Activated CD8-positive, alpha-beta T cell treated with anti-CD3 and anti-CD28 coated beads for 36 hours (primary cell): ENCODE measurements around the gene SLX9. TPM values are rescaled to one million over a fixed set of nuclear protein-coding genes. Genes with fewer than 3 reads are reported as not detected.

Source experiments
- ATAC-seq: fragments of 200-7000 bp; cut with Tn5 transposase; one replicate; pipeline ENCODE4 v1.10.0; 2021; ENCODE audit warnings: mild to moderate bottlenecking, moderate library complexity
- CTCF ChIA-PET: fragments of 350-600 bp; sonication (Branson Sonifier 250); formaldehyde crosslinking; loops from one replicate; lab custom pipeline; 2021; ENCODE audit warnings: antibody characterized with exemption; lab: Charles Lee
- POLR2A ChIA-PET: fragments of 350-600 bp; sonication (Branson Sonifier 250); formaldehyde crosslinking; loops from one replicate; lab custom pipeline; 2021; ENCODE audit warnings: antibody characterized with exemption; lab: Charles Lee
- DNase-seq: peaks from one replicate; pipeline ENCODE4 v3.0.0-alpha.2; 2020
- H3K27ac Mint-ChIP-seq: one replicate; pipeline ENCODE4 v1.8.0; 2021; ENCODE audit warnings: mild to moderate bottlenecking, mixed read lengths
- H3K27me3 Mint-ChIP-seq: one replicate; pipeline ENCODE4 v1.8.0; 2021; ENCODE audit warnings: mixed read lengths
- H3K36me3 Mint-ChIP-seq: one replicate; pipeline ENCODE4 v1.8.0; 2021; ENCODE audit warnings: low read depth, mixed read lengths
- H3K4me1 Mint-ChIP-seq: one replicate; pipeline ENCODE4 v1.8.0; 2021; ENCODE audit warnings: low read depth, mixed read lengths
- H3K4me3 Mint-ChIP-seq: one replicate; pipeline ENCODE4 v1.8.0; 2021; ENCODE audit warnings: mild to moderate bottlenecking, moderate library complexity, mixed read lengths
- H3K9me3 Mint-ChIP-seq: one replicate; pipeline ENCODE4 v1.8.0; 2021; ENCODE audit warnings: mixed read lengths
- intact Hi-C: fragments of 100-400 bp; cut with micrococcal nuclease; formaldehyde crosslinking; loops from one replicate; pipeline ENCODE4 v1.10.0; 2022
- total RNA-seq, 2 experiments: library from RNA; stranded (reverse); gene quantifications; one replicate each; pipeline ENCODE4 v1.2.3, GENCODE V29; 2021
- TF ChIP-seq, protein P1 (sequence below): fragments of 200-600 bp; IDR thresholded peaks from one replicate; pipeline ENCODE4 v1.8.0; 2022; ENCODE audit warnings: antibody characterized with exemption, mild to moderate bottlenecking

Gene SLX9
- total RNA-seq, 2 experiments from 2014 or later = 76.0 to 76.5 TPM

DNA sequence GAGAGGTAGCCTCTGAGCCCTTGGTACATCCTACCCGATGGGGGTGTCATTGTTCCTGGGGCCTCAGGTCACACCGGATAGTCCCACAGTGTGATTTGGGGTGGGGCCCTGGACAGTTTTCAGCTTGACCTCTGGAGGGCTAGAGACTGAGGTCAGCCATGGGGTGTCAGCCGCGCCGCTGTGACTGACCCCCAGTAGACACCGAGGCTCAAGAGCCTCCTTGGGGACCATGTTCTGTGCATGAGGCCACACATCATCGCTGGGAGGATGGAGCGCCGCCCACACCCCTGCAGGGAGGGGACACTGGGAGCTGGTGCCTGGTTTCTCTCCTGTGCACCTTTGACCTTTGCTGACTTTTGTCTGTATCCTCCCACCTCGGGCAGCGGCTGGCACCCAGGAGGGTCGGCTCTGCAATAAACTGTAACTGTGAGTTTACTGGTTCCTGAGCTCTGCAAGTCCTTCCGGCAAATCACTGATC lies 41.8 kb upstream of the SLX9 start:
- ChIA-PET POLR2A (interaction anchor here (0.5 to 17.0 kb wide), 9 partner anchors 9 to 97 kb away, joined by 3 to 166 read pairs (median 5); partner anchors contain the start of genes PTTG1IP and SLX9), CTCF (interaction anchor here (1.0 to 7.3 kb wide), 7 partner anchors 10 to 240 kb away, joined by 3 to 83 read pairs (median 3); no protein-coding TSS in a partner anchor)
- ATAC-seq (no peak), DNase-seq (no peak)
- Mint-ChIP-seq H3K4me1 (peaks cover 13% of the 10 kb centered on the region), H3K4me3 (no peak overlapping the region), H3K27ac (no peak overlapping the region), H3K36me3 (peaks cover 39% of the 10 kb centered on the region), H3K27me3 (no peaks in the 10 kb centered on the region), H3K9me3 (no peaks in the 10 kb centered on the region)
- TF ChIP-seq, protein P1, sequence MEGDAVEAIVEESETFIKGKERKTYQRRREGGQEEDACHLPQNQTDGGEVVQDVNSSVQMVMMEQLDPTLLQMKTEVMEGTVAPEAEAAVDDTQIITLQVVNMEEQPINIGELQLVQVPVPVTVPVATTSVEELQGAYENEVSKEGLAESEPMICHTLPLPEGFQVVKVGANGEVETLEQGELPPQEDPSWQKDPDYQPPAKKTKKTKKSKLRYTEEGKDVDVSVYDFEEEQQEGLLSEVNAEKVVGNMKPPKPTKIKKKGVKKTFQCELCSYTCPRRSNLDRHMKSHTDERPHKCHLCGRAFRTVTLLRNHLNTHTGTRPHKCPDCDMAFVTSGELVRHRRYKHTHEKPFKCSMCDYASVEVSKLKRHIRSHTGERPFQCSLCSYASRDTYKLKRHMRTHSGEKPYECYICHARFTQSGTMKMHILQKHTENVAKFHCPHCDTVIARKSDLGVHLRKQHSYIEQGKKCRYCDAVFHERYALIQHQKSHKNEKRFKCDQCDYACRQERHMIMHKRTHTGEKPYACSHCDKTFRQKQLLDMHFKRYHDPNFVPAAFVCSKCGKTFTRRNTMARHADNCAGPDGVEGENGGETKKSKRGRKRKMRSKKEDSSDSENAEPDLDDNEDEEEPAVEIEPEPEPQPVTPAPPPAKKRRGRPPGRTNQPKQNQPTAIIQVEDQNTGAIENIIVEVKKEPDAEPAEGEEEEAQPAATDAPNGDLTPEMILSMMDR = no peak
- intact Hi-C loops = no loop called here

DNA sequence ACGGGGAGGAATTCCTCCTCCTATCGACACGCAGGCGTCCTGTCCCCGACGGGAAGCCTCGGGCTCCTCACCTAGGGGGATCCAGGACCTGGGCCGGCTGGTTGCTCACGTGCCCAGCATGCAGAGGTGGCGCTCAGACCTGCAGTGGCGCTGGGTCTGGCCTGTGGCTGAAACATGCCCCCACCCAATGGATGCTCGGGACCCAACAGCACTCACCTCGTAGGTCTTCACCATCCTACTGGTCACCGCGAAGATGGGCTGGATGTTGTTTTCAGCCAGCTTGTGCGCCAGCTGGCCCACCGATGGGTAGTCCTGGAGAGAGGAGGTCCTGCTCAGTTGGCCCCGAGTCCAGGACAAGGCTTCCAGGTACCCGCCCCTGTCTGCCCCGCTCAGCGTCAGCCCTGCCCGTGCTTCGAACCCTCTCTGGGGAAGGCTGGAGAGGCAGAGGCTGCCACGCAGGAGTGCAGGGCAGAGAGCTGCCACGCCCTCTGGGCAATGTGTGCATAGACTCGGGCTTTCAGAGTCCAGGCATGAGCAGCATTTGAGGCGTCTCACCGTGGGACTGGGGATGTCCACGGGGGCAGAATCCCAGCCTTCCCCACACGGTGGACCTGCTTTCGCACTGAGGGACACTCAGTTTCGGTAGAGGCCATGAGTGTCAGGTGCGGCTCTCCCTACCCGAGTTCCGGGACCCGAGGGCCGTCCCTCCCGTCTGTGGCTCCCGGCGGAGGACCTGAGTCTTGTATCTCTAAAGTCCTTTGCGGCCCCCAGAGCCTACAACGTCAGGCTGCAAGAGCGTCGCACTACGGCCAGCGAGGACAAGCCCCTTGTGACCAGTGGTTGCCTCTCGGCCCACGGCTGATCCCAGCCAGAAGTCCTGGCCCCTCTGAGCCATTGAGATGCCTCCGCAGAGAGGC lies 40.7 kb upstream of the SLX9 start:
- Mint-ChIP-seq H3K27ac (no peak overlapping the region), H3K4me3 (no peak overlapping the region), H3K4me1 (peaks cover 5% of the 10 kb centered on the region), H3K9me3 (no peaks in the 10 kb centered on the region), H3K36me3 (peaks cover 47% of the 10 kb centered on the region), H3K27me3 (no peaks in the 10 kb centered on the region)
- TF ChIP-seq, protein P1 = no peak
- no peak for ATAC-seq
- CTCF ChIA-PET = interaction anchor here (0.9 to 7.3 kb wide), 6 partner anchors 8 to 239 kb away, joined by 3 to 83 read pairs (median 3); no protein-coding TSS in a partner anchor
- DNase-seq = no peak
- intact Hi-C loops = no loop called here
- POLR2A ChIA-PET = interaction anchor here (0.8 to 17.0 kb wide), 4 partner anchors 8 to 19 kb away, joined by 4 to 166 read pairs (median 16); partner anchors contain the start of gene PTTG1IP

DNA sequence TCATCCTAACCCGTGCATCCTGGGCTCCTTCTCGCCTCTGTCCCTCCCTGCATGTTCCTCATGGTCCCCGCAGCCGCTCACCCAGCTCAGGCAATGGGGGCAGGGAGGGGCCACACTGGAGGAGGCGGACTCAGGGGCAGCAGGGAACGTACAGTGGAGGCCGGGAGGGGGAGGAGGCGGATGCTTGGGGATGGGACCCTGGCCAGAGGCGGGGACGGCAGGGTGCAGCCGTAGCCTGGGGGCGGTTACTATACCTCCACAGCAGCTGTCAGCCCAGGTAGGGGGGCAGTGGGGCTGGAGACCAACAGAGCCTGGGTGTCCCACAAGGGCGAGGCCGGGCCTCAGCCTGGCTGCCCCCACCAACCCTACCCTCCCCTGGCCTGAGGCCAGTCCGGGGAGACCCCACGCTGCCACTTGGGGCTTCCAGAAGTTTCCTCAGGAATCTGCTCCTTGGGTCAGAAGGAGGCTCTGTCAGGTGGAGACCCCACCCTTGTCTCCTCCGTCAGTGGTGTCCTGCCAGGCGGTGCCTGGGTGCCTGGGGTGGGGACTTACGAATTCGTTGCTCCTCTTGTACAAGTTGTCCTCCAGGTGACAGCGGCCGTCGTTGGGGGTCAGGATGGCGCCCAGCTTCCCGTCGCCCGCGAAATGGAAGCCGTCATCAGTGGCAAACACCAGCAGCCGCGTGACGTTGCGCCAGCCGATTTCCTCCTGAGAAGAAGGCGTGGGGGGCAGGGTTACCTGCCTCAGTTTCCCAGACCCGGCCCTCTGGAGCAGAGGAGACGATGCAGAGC lies 39.9 kb upstream of the SLX9 start:
- TF ChIP-seq, protein P1 = no peak
- POLR2A ChIA-PET = interaction anchor here (17.0 kb wide), 1 partner anchor 20 kb away, joined by 166 read pairs; the partner anchor contains the start of gene PTTG1IP
- no peak overlapping the region for H3K27ac Mint-ChIP-seq
- no peaks in the 10 kb centered on the region for H3K9me3 Mint-ChIP-seq
- H3K4me3 Mint-ChIP-seq = no peak overlapping the region
- H3K4me1 Mint-ChIP-seq = peaks cover 10% of the 10 kb centered on the region
- no peak for DNase-seq
- CTCF ChIA-PET = interaction anchor here (0.9 kb wide), 1 partner anchor 32 kb away, joined by 3 read pairs; no protein-coding TSS in a partner anchor
- intact Hi-C loops = no loop called here
- no peaks in the 10 kb centered on the region for H3K27me3 Mint-ChIP-seq
- H3K36me3 Mint-ChIP-seq = peaks cover 54% of the 10 kb centered on the region
- no peak for ATAC-seq

DNA sequence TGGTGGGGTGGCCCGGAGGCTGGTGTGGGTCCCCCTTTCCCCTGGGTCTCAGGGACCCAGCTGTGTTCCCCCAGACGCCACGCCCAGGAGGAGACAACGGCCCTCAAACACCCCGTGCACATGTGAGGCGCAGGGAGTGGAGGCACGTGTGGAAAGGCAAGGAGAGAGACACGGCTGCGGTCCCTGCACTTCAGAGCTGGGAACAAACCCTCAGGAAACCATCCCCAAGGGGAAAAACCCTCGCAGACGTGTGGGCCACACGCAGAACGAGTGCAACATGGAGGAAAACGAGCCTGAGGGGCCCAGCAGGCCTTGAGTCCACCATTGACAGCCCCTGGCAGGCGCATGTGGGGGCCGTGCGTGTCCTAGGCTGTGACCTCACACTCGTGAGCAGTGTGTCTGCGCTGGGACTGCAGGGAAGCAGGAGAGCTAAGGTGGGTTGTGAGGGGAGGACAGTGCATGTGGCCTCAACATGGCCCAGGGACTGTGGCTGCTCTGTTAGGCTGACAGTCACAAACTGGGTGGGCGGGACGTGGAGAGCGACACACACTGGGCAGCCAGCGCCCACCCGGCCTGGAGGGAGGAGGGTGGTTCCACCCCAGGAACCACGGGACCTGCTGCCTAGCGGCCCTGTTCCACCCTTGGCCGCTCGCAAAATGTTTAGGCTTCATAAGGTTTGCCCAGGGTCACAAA lies 39.1 kb upstream of the SLX9 start:
- Mint-ChIP-seq H3K27ac (no peak overlapping the region), H3K27me3 (no peaks in the 10 kb centered on the region), H3K36me3 (peaks cover 56% of the 10 kb centered on the region), H3K9me3 (no peaks in the 10 kb centered on the region), H3K4me1 (peaks cover 10% of the 10 kb centered on the region), H3K4me3 (no peak overlapping the region)
- ChIA-PET CTCF (interaction anchor here (0.8 kb wide), 1 partner anchor 31 kb away, joined by 3 read pairs; no protein-coding TSS in a partner anchor), POLR2A (interaction anchor here (0.6 to 17.0 kb wide), 3 partner anchors 11 to 56 kb away, joined by 3 to 166 read pairs (median 4); partner anchors contain the start of gene PTTG1IP)
- DNase-seq = no peak
- intact Hi-C loops = no loop called here
- TF ChIP-seq, protein P1 = no peak
- ATAC-seq = no peak
